Liver (tissue), 9 donors: ENCODE results near the gene TRERF1. TPM values are rescaled to one million over a fixed set of nuclear protein-coding genes. Genes with fewer than 3 reads are reported as not detected.

ENCODE experiments used
- DNase-seq: peaks from one replicate; pipeline ENCODE4 v3.0.0-alpha.2; 2017; ENCODE audit warnings: low spot score
- H3K27ac ChIP-seq, 2 donors: one replicate each; pipeline ENCODE4 v1.7.0; 2013; ENCODE audit warnings: inconsistent platforms in 2 of 2, low read length in 2 of 2, control low read depth in 1 of 2, low read depth in 1 of 2, mild to moderate bottlenecking in 1 of 2
- H3K27me3 ChIP-seq, 4 donors: one replicate each; pipeline versions ENCODE4 v1.6.1 to v1.7.0; 2013; ENCODE audit warnings: low read length in 3 of 4, inconsistent platforms in 1 of 4, mild to moderate bottlenecking in 1 of 4, moderate library complexity in 1 of 4; ENCODE audit not compliant: control insufficient read depth in 4 of 4, insufficient read depth in 4 of 4
- H3K36me3 ChIP-seq, 4 donors: one replicate each; pipeline versions ENCODE4 v1.6.1 to v1.7.0; 2013; ENCODE audit warnings: low read length in 3 of 4, mild to moderate bottlenecking in 3 of 4, low read depth in 1 of 4, moderate library complexity in 1 of 4; ENCODE audit not compliant: control insufficient read depth in 4 of 4, insufficient read depth in 3 of 4
- H3K4me1 ChIP-seq, 4 donors: one replicate each; pipeline versions ENCODE4 v1.6.1 to v1.7.0; 2013; ENCODE audit warnings: low read length in 3 of 4, mild to moderate bottlenecking in 3 of 4, moderate library complexity in 1 of 4; ENCODE audit not compliant: control insufficient read depth in 4 of 4, insufficient read depth in 4 of 4
- H3K4me3 ChIP-seq, 3 donors: one replicate each; pipeline versions ENCODE4 v1.6.1 to v1.7.0; 2013; ENCODE audit warnings: low read length in 3 of 3, control low read depth in 1 of 3, low read depth in 1 of 3, mild to moderate bottlenecking in 1 of 3
- H3K9ac ChIP-seq, 2 donors: one replicate each; pipeline ENCODE4 v1.7.0; 2013; ENCODE audit warnings: low read length in 2 of 2, mild to moderate bottlenecking in 2 of 2, moderate library complexity in 2 of 2, control low read depth in 1 of 2, low read depth in 1 of 2
- H3K9me3 ChIP-seq, 4 donors: one replicate each; pipeline versions ENCODE4 v1.6.1 to v1.7.0; 2013; ENCODE audit warnings: low read length in 3 of 4; ENCODE audit not compliant: control insufficient read depth in 4 of 4
- ATF3 ChIP-seq: IDR thresholded peaks from 2 replicates; pipeline ENCODE4 v1.6.1; 2016; ENCODE audit warnings: antibody characterized with exemption
- CTCF ChIP-seq: fragments of 150-350 bp; IDR thresholded peaks from 2 replicates; pipeline ENCODE4 v1.5.1; 2017; ENCODE audit warnings: improper control_type of control experiment, low read depth, low read length; ENCODE audit not compliant: missing input control
- EGR1 ChIP-seq, 2 donors: IDR thresholded peaks; 2 replicates each; pipeline ENCODE4 v1.6.1; 2016 to 2018; ENCODE audit warnings: antibody characterized with exemption in 2 of 2, low read depth in 2 of 2
- FOXA1 ChIP-seq: IDR thresholded peaks from 2 replicates; pipeline ENCODE4 v1.6.1; 2016; ENCODE audit warnings: antibody characterized with exemption
- FOXA2 ChIP-seq: IDR thresholded peaks from 2 replicates; pipeline ENCODE4 v1.6.1; 2016; ENCODE audit warnings: antibody characterized with exemption
- GABPA ChIP-seq, 2 donors: IDR thresholded peaks in 1 of 2; conservative IDR thresholded peaks in 1 of 2; 2 replicates each; pipeline ENCODE4 v1.6.1; 2016; ENCODE audit warnings: antibody characterized with exemption in 2 of 2, mild to moderate bottlenecking in 1 of 2, moderate library complexity in 1 of 2
- HNF4A ChIP-seq, 2 donors: conservative IDR thresholded peaks; 2 replicates each; pipeline ENCODE4 v1.6.1; 2016; ENCODE audit warnings: antibody characterized with exemption in 2 of 2, mild to moderate bottlenecking in 2 of 2
- HNF4G ChIP-seq: IDR thresholded peaks from 2 replicates; pipeline ENCODE4 v1.6.1; 2016; ENCODE audit warnings: antibody characterized with exemption
- JUND ChIP-seq, 2 donors: IDR thresholded peaks; 2 replicates each; pipeline ENCODE4 v1.6.1; 2016; ENCODE audit warnings: antibody characterized with exemption in 2 of 2
- MAX ChIP-seq: IDR thresholded peaks from 2 replicates; pipeline ENCODE4 v1.6.1; 2016; ENCODE audit warnings: antibody characterized with exemption
- NR2F2 ChIP-seq: IDR thresholded peaks from 2 replicates; pipeline ENCODE4 v1.6.1; 2016; ENCODE audit warnings: antibody characterized with exemption
- RAD21 ChIP-seq, 2 donors: IDR thresholded peaks; 2 replicates each; pipeline ENCODE4 v1.6.1; 2016; ENCODE audit warnings: antibody characterized with exemption in 2 of 2, mild to moderate bottlenecking in 2 of 2
- RXRA ChIP-seq, 2 donors: IDR thresholded peaks; 2 replicates each; pipeline ENCODE4 v1.6.1; 2017 to 2018; ENCODE audit warnings: antibody characterized with exemption in 2 of 2, mild to moderate bottlenecking in 1 of 2
- SP1 ChIP-seq: IDR thresholded peaks from 2 replicates; pipeline ENCODE4 v1.6.1; 2018; ENCODE audit warnings: antibody characterized with exemption, mild to moderate bottlenecking
- TAF1 ChIP-seq: conservative IDR thresholded peaks from 2 replicates; pipeline ENCODE4 v1.6.1; 2016; ENCODE audit warnings: antibody characterized with exemption, mild to moderate bottlenecking
- YY1 ChIP-seq: IDR thresholded peaks from 2 replicates; pipeline ENCODE4 v1.6.1; 2016; ENCODE audit warnings: antibody characterized with exemption, mild to moderate bottlenecking
- WGBS: extraction: QIAGEN DNeasy Blood & Tissue Kit; methylation state at CpG from one replicate; pipeline ENCODE4 v1.1.7; 2013; 5-methylcytosine and 5-hydroxymethylcytosine counted together
- polyA plus RNA-seq, 2 donors: library from polyadenylated mRNA; stranded (reverse) in 1 of 2; unstranded in 1 of 2; fragments of 200-250 nt in 1 of 2; fragments of >200 nt in 1 of 2; fragmentation: Nextera tagmentation in 1 of 2; extraction: Ambion mirVana in 1 of 2; gene quantifications; one replicate each; pipeline versions ENCODE4 v1.2.1 to v1.2.3, GENCODE V29; 2013 to 2015
- total RNA-seq, 2 donors: library from RNA; depleted of rRNA; stranded (reverse); fragments of >200 nt; gene quantifications; one replicate each; pipeline ENCODE4 v1.2.3, GENCODE V29; 2014
- TF ChIP-seq, protein P1 (sequence below): IDR thresholded peaks from 2 replicates; pipeline ENCODE4 v1.6.1; 2016; ENCODE audit warnings: antibody characterized with exemption, mild to moderate bottlenecking
- TF ChIP-seq, protein P2 (sequence below): IDR thresholded peaks from 2 replicates; pipeline ENCODE4 v1.6.1; 2016; ENCODE audit warnings: antibody characterized with exemption
- donor health status: healthy.
- donor health status: healthy.
- donor health status: healthy.
- donor health status: healthy.
- donor health status: healthy.

The TRERF1 gene
- total and polyA plus RNA-seq, 4 donors = 0.33 to 1.3 (median 0.68) TPM

- WGBS = 66% methylated on average over 3 of the region's 3 CpGs
- peaks cover 0 to 3% (median 0%) of the 10 kb centered on the region in 4 donors for H3K27me3 ChIP-seq
Measured at GRCh38 chr6:42446996-42447395, 4.7 kb downstream of the TRERF1 start.

More at GRCh38 chr6:42446996-42447395, 4.7 kb downstream of the TRERF1 start:
- no peak for DNase-seq
- Histone ChIP-seq H3K9me3 (no peaks in the 10 kb centered on the region), H3K9ac (no peak overlapping the region), H3K27ac (no peak overlapping the region), H3K4me3 (no peak overlapping the region), H3K4me1 (peaks cover 0 to 9% (median 5%) of the 10 kb centered on the region in 4 donors), H3K36me3 (no peaks in the 10 kb centered on the region)
- no peak for TF ChIP-seq HNF4G
- TF ChIP-seq MAX = no peak
- TF ChIP-seq SP1 = no peak
- no peak for TF ChIP-seq CTCF
- TF ChIP-seq HNF4A (conservative IDR thresholded peaks at IDR 0.05) = no peak
- no peak for TF ChIP-seq RAD21 (IDR thresholded peaks at IDR 0.05)
- TF ChIP-seq JUND (IDR thresholded peaks at IDR 0.05) = no peak
- TF ChIP-seq GABPA (IDR thresholded peaks at IDR 0.05 in 1 of 2, conservative IDR thresholded peaks at IDR 0.05 in 1 of 2) = no peak
- TF ChIP-seq FOXA1 = no peak
- TF ChIP-seq YY1 = no peak
- TF ChIP-seq, protein P1, sequence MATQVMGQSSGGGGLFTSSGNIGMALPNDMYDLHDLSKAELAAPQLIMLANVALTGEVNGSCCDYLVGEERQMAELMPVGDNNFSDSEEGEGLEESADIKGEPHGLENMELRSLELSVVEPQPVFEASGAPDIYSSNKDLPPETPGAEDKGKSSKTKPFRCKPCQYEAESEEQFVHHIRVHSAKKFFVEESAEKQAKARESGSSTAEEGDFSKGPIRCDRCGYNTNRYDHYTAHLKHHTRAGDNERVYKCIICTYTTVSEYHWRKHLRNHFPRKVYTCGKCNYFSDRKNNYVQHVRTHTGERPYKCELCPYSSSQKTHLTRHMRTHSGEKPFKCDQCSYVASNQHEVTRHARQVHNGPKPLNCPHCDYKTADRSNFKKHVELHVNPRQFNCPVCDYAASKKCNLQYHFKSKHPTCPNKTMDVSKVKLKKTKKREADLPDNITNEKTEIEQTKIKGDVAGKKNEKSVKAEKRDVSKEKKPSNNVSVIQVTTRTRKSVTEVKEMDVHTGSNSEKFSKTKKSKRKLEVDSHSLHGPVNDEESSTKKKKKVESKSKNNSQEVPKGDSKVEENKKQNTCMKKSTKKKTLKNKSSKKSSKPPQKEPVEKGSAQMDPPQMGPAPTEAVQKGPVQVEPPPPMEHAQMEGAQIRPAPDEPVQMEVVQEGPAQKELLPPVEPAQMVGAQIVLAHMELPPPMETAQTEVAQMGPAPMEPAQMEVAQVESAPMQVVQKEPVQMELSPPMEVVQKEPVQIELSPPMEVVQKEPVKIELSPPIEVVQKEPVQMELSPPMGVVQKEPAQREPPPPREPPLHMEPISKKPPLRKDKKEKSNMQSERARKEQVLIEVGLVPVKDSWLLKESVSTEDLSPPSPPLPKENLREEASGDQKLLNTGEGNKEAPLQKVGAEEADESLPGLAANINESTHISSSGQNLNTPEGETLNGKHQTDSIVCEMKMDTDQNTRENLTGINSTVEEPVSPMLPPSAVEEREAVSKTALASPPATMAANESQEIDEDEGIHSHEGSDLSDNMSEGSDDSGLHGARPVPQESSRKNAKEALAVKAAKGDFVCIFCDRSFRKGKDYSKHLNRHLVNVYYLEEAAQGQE = no peak
- no peak for TF ChIP-seq TAF1
- no peak for TF ChIP-seq FOXA2
- no peak for TF ChIP-seq ATF3
- TF ChIP-seq EGR1 (IDR thresholded peaks at IDR 0.05; ENCODE audit: low read depth in 2 of 2) = no peak
- no peak for TF ChIP-seq NR2F2
- no peak for TF ChIP-seq RXRA (IDR thresholded peaks at IDR 0.05)
- TF ChIP-seq, protein P2, sequence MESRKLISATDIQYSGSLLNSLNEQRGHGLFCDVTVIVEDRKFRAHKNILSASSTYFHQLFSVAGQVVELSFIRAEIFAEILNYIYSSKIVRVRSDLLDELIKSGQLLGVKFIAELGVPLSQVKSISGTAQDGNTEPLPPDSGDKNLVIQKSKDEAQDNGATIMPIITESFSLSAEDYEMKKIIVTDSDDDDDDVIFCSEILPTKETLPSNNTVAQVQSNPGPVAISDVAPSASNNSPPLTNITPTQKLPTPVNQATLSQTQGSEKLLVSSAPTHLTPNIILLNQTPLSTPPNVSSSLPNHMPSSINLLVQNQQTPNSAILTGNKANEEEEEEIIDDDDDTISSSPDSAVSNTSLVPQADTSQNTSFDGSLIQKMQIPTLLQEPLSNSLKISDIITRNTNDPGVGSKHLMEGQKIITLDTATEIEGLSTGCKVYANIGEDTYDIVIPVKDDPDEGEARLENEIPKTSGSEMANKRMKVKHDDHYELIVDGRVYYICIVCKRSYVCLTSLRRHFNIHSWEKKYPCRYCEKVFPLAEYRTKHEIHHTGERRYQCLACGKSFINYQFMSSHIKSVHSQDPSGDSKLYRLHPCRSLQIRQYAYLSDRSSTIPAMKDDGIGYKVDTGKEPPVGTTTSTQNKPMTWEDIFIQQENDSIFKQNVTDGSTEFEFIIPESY = no peak
